Peyer's patch (tissue), 4 donors: ENCODE measurements around the gene HERPUD1. TPM values are rescaled to one million over a fixed set of nuclear protein-coding genes. Genes with fewer than 3 reads are reported as not detected.
"Not testable (repeated sequence)": the region's sequence is repeated elsewhere in the genome, so short reads cannot be mapped to it uniquely, and the experiment has no call there.

Experiments used
- DNase-seq, 3 donors: peaks; one replicate each; pipeline ENCODE4 v3.0.0-alpha.2; 2017 to 2019
- H3K27ac ChIP-seq, 4 donors: fragments of 200-600 bp; sonication (generic); one replicate each; pipeline ENCODE4 v1.5.1; 2016 to 2019
- H3K27me3 ChIP-seq, 2 donors: fragments of 200-600 bp; sonication (generic); one replicate each; pipeline ENCODE4 v1.5.1; 2019
- H3K36me3 ChIP-seq, 3 donors: fragments of 200-600 bp; sonication (generic); one replicate each; pipeline ENCODE4 v1.5.1; 2016 to 2019
- H3K4me1 ChIP-seq, 4 donors: fragments of 200-600 bp; sonication (generic); one replicate each; pipeline ENCODE4 v1.5.1; 2016 to 2019
- H3K4me3 ChIP-seq, 4 donors: fragments of 200-600 bp; sonication (generic); 1 replicate in 3 of 4; 2 replicates in 1 of 4; pipeline ENCODE4 v1.5.1; 2016 to 2019; ENCODE audit warnings: mild to moderate bottlenecking in 1 of 4
- H3K9me3 ChIP-seq, 4 donors: fragments of 200-600 bp; sonication (generic); one replicate each; pipeline ENCODE4 v1.5.1; 2016 to 2019; ENCODE audit warnings: mild to moderate bottlenecking in 1 of 4
- POLR2A ChIP-seq, 2 donors: fragments of 450-650 bp; IDR thresholded peaks; one replicate each; pipeline ENCODE4 v1.5.1; 2017; ENCODE audit warnings: antibody characterized with exemption in 2 of 2, mild to moderate bottlenecking in 2 of 2, moderate library complexity in 2 of 2
- total RNA-seq, 4 donors: library from RNA; depleted of rRNA; stranded (reverse); fragments of >200 nt; gene quantifications; one replicate each; pipeline ENCODE4 v1.1.0, GENCODE V29; 2016
- TF ChIP-seq, protein P1 (sequence below), 6 experiments: fragments of 450-650 bp in 4 of 6; fragments of 200-600 bp in 2 of 6; sonication (generic) in 1 of 6; IDR thresholded peaks; one replicate each; pipeline ENCODE4 v1.5.1; 2017 to 2019; ENCODE audit warnings: antibody characterized with exemption in 6 of 6, mild to moderate bottlenecking in 3 of 6, moderate library complexity in 1 of 6

The HERPUD1 gene
- total RNA-seq, 4 donors from 2014 or later, result 86.0 to 143 (median 108) TPM

DNA sequence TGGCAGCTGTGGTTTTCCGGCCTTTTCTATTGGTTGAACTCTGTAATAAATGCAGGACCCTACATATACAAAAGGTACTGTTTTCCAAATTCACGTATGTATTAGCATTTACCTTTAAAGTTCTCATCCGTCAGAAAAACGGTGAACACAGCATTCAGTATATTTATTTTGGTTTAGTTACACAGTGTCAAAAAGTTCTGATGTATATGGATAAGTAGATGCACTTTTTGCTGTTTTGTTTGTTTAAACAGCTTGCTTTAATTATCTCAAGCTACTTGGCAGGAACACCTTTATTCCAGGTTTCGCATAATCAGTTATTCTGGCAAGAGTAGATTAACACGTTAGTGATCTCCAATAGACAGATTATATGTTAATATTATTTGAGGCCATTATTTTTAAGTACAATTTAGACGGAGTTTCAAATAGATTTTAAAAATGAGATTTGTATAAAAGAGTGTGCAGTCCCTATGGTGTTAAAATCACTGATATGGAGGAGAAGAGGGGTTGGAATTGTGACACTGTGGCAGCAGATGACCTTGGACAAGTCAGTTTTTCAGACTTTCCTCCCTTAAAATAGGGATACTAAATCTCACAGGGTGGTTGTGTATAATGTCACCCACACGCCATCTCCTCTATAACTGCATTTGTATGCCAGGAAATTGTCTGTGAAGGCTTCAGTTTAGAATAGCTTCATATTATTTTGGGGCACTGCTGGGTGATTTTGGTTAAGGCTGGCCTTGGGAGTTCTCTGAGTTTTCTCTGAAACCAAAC lies 2.1 kb downstream of the HERPUD1 start:
- H3K4me1 ChIP-seq, result peaks cover 0 to 25% (median 13%) of the 10 kb centered on the region in 4 donors
- H3K4me3 ChIP-seq, result peak overlapping the region; percentile 80 to 99 (median 89)
- TF ChIP-seq POLR2A (IDR thresholded peaks at IDR 0.05), result no peak
- TF ChIP-seq, protein P1, sequence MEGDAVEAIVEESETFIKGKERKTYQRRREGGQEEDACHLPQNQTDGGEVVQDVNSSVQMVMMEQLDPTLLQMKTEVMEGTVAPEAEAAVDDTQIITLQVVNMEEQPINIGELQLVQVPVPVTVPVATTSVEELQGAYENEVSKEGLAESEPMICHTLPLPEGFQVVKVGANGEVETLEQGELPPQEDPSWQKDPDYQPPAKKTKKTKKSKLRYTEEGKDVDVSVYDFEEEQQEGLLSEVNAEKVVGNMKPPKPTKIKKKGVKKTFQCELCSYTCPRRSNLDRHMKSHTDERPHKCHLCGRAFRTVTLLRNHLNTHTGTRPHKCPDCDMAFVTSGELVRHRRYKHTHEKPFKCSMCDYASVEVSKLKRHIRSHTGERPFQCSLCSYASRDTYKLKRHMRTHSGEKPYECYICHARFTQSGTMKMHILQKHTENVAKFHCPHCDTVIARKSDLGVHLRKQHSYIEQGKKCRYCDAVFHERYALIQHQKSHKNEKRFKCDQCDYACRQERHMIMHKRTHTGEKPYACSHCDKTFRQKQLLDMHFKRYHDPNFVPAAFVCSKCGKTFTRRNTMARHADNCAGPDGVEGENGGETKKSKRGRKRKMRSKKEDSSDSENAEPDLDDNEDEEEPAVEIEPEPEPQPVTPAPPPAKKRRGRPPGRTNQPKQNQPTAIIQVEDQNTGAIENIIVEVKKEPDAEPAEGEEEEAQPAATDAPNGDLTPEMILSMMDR (IDR thresholded peaks at IDR 0.05), result no peak
- H3K36me3 ChIP-seq, result peaks cover 0 to 43% (median 0%) of the 10 kb centered on the region in 3 donors
- H3K9me3 ChIP-seq, result no peaks in the 10 kb centered on the region
- DNase-seq, result no peak
- H3K27ac ChIP-seq, result peak overlapping the region; percentile 99 to 100 (median 99)
- H3K27me3 ChIP-seq, result no peaks in the 10 kb centered on the region

DNA sequence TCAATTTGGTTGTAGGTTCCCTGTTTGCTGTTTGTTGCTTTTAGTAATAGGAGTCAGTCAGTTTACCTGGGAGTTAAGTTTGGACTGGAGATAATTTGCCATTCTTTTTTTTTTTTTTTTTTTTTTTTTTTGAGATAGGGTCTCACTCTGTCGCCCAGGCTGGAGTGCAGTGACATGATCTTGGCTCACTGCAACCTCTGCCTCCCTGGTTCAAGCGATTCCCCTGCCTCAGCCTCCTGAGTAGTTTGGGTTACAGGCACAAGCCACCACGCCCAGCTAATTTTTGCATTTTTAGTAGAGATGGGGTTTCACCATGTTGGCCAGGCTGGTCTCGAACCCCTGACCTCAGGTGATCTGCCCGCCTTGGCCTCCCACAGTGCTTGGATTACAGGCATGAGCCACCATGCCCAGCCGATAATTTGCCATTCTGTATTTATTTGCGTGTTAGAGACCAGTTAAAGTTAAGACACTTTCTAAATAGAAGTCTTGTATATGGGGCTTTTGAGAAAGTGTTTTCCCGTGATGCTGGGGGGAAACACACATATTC lies 2.7 kb downstream of the HERPUD1 start:
- H3K27me3 ChIP-seq, result not testable (repeated sequence)
- Histone ChIP-seq H3K27ac (peak overlapping the region in 3 of 4 donors; percentile 7 to 100 (median 64)), H3K4me1 (peaks cover 0 to 28% (median 15%) of the 10 kb centered on the region in 4 donors)

DNA sequence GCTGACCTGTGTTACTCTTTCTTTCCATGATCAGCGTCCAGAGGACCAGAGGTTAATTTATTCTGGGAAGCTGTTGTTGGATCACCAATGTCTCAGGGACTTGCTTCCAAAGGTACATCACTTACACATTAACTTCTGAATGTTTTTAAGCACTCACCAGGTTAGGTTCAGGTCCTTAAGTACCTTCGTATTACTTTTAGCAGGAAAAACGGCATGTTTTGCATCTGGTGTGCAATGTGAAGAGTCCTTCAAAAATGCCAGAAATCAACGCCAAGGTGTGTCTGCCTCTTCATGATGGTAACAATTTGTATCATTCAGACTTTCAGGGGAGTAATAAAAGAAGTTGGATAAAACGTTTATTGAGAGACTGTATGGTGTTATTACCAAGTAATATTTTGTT lies 3.3 kb downstream of the HERPUD1 start:
- no peak for DNase-seq
- TF ChIP-seq, protein P1 (IDR thresholded peaks at IDR 0.05), result no peak
- no peak for TF ChIP-seq POLR2A (IDR thresholded peaks at IDR 0.05)
- no peaks in the 10 kb centered on the region for H3K9me3 ChIP-seq
- peak overlapping the region in 2 of 4 donors; percentile 64 to 100 for H3K27ac ChIP-seq
- peaks cover 0 to 55% (median 0%) of the 10 kb centered on the region in 3 donors for H3K36me3 ChIP-seq
- peak overlapping the region; percentile 38 to 99 (median 86) for H3K4me3 ChIP-seq
- no peaks in the 10 kb centered on the region for H3K27me3 ChIP-seq
- H3K4me1 ChIP-seq, result peaks cover 0 to 33% (median 15%) of the 10 kb centered on the region in 4 donors

More for the DNA sequence above, 2.7 kb downstream of the HERPUD1 start:
- peaks cover 0 to 49% (median 0%) of the 10 kb centered on the region in 3 donors for H3K36me3 ChIP-seq
- H3K9me3 ChIP-seq, DNase-seq: not testable (repeated sequence)
- H3K4me3 ChIP-seq, result peak overlapping the region; percentile 80 to 99 (median 89)

DNA sequence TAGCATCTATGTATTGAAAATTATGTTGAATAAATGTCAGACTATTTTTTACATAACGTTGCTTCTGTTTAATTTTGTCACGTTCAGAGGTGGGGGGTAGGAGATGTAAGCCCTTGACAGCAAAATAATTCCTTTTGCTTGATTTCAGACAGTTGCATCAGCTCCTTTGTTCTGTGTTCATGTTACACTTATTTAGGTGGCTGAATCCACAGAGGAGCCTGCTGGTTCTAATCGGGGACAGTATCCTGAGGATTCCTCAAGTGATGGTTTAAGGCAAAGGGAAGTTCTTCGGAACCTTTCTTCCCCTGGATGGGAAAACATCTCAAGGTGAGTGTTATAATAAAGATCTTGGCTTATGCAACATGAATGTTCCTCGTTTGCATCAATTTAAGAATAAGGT lies 4.5 kb downstream of the HERPUD1 start:
- DNase-seq, result no peak
- H3K9me3 ChIP-seq, result no peaks in the 10 kb centered on the region
- peaks cover 0 to 68% (median 0%) of the 10 kb centered on the region in 3 donors for H3K36me3 ChIP-seq
- H3K4me1 ChIP-seq, result peaks cover 0 to 28% (median 19%) of the 10 kb centered on the region in 4 donors
- no peak for TF ChIP-seq POLR2A (IDR thresholded peaks at IDR 0.05)
- TF ChIP-seq, protein P1 (IDR thresholded peaks at IDR 0.05), result no peak
- H3K4me3 ChIP-seq, result no peak overlapping the region
- H3K27ac ChIP-seq, result no peak overlapping the region
- H3K27me3 ChIP-seq, result no peaks in the 10 kb centered on the region

DNA sequence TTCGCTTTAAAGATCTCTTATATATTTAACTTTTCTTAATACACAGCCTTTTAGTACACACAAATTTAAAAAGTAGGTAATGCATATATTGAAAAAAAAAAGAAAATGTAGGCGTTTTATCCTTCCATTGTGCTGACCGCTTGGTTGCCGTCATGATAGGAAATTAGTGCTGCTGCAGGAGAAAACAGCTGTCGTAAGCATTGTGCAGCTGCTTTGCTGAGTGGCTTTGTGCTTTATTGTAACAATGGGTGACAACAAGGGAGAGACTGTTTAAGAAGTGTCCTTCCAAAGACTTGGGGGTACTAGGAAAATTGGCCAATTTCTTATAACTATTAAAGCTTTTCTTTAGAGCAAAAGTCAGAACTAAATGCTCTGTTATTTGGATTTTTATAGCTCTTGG lies 5.0 kb downstream of the HERPUD1 start:
- Histone ChIP-seq H3K4me3 (no peak overlapping the region), H3K36me3 (peaks cover 0 to 72% (median 0%) of the 10 kb centered on the region in 3 donors), H3K4me1 (peaks cover 0 to 28% (median 19%) of the 10 kb centered on the region in 4 donors), H3K27me3 (no peaks in the 10 kb centered on the region), H3K27ac (no peak overlapping the region), H3K9me3 (no peaks in the 10 kb centered on the region)
- no peak for TF ChIP-seq POLR2A (IDR thresholded peaks at IDR 0.05)
- TF ChIP-seq, protein P1 (IDR thresholded peaks at IDR 0.05), result no peak
- no peak for DNase-seq
